Stimulated activated CD4-positive, alpha-beta T cell treated with anti-CD3 and anti-CD28 coated beads, Interleukin-4, amount 100 ng/mL, for 4 hours (primary cell): Measurements from ENCODE around the gene MKNK1.
"Not testable (repeated sequence)": the region's sequence is repeated elsewhere in the genome, so short reads cannot be mapped to it uniquely, and the experiment has no call there.

Experiments
- DNase-seq, 2 experiments: peaks; one replicate each; pipeline ENCODE4 v3.0.0-alpha.2; 2020

The MKNK1 gene

GRCh38 chr1:46603858-46604549, at the start of gene MKNK1:
Gene MKNK1 (minus strand): TSS chr1:46604268. CDS start chr1:46583327, 20,941 bp downstream.
- DNase-seq: peak; percentile 98 to 99

GRCh38 chr1:46653405-46653958, 49.4 kb upstream of the MKNK1 start:
- DNase-seq: no peak

DNA sequence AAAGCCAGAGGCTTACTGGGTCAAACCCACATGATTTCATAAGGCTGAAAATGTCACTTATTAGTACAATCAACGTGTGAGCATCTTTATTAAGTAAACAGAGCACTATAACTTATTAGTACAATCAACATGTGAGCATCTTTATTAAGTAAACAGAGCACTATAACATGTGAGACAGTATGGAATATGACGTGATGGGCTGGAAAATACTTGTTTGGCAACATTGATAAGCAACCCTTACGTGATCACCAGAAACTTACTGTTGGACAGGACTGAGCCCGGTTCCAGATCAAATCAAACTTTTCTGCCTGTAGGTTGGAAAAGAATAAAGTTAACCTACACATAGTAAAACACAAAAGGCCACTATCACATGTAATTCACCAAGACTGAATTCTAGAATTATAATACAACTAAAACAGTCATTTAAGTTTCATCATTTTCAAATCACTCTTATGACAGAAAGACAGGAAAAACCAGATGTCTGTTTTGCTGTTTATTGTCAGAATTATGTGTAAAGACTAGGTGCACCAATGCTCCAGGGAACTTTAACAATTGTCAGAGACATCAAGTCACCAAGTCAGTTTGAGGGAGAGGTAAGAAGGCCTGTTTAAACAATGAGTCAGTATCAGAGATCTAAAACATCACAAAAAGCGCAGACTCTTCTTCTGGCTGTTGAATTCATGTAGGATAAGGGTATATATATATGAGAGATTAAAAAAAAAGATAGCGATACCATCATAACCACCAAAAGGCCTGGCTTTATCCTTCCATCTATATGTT, 48.4 kb upstream of the MKNK1 start:
- no peak for DNase-seq

- not testable (repeated sequence) for DNase-seq
Measured at GRCh38 chr1:46651152-46651551, 47.1 kb upstream of the MKNK1 start.

DNA sequence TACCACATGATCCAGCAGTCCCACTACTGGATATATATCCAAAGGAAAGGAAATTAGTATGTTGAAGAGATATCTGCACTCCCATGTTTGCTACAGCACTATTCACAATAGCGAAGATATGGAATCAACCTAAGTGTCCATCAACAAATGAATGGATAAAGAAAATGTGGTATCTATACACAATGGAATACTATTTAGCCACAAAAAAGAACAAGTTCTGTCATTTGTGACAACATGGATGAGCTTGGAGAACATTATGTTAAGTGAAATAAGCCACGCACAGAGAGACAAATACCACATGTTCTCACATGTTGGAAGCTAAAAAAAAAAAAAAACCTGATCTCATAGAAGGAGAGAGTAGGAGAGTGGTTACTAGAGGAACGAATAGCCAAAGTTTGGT, 46.4 kb upstream of the MKNK1 start:
- no peak for DNase-seq

- no peak for DNase-seq
Measured at GRCh38 chr1:46649764-46650163, 45.7 kb upstream of the MKNK1 start.

- no peak for DNase-seq
Measured at GRCh38 chr1:46647611-46648010, 43.5 kb upstream of the MKNK1 start.

DNA sequence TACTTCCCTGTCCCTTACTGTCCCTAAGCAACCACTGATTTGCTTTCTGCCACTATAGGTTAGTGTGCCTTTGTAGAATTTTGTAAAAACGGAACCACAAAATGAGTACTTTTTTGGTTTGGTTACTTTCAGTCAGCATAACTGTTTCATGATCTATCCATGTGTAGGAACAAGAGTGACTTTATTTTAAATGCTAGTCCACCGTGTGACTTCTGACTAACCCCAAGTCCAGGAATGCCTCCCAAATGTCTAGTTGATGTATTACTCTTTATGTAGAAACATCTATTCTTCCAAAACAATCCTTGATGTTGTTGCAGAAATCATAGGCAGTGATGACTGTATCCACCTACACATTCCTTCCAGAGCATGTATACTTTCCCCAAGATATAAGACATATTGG, 42.8 kb upstream of the MKNK1 start:
- DNase-seq: no peak

DNA sequence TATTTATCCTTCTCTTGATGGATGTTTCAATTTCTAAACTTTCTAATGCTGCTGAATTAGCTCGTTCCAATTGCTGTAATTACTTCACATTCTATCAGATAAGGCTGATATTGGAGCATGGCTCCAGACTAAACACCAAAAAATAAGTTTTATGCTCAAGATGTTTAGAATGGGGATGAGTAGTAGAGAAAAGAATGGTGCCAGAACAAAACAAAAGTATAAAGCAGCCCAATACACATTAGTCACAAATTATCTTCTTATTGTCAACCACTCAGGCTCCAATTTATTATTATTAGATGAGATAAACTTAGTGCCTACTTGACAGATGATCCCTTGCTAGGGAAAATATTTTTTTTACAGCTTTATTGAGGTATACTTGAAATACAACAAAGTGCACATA, 42.3 kb upstream of the MKNK1 start:
- no peak for DNase-seq

- DNase-seq: no peak
Measured at GRCh38 chr1:46645815-46646214, 41.7 kb upstream of the MKNK1 start.

- no peak for DNase-seq
Measured at GRCh38 chr1:46643368-46643775, 39.3 kb upstream of the MKNK1 start.

GRCh38 chr1:46642115-46642680, 38.1 kb upstream of the MKNK1 start:
- DNase-seq: no peak

GRCh38 chr1:46639547-46639946, 35.5 kb upstream of the MKNK1 start:
- DNase-seq: no peak

GRCh38 chr1:46638921-46639320, 34.9 kb upstream of the MKNK1 start:
- DNase-seq: no peak

DNA sequence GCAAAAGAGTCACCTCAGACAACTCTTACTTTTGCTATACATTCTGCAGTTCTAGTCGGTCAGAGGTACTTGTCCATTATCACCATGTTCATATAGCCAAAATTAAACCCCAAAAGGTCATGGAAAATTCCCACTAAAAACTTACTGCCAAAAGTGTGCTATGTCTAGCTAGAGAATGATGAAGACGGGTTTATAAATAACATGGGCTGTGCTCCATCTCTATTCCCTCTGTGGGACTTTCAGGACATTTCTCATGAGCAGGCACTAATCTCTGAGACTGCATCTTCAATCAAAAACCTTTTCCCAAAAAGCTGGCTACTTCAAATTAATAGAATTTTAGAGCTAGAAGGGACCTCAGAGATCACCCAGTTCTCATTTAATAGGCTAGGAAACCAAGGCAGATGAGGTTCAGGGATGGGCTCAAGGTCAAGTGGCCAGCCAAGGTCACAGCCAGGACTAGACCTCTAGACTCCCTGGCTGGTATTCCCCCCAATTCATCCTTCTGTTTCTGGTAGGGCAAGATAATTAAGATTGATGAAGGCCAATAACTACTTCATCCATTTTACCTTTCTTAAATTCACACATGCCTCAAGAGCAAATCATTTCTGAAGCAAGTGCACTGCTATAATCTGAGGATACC, 33.5 kb upstream of the MKNK1 start:
- no peak for DNase-seq

DNA sequence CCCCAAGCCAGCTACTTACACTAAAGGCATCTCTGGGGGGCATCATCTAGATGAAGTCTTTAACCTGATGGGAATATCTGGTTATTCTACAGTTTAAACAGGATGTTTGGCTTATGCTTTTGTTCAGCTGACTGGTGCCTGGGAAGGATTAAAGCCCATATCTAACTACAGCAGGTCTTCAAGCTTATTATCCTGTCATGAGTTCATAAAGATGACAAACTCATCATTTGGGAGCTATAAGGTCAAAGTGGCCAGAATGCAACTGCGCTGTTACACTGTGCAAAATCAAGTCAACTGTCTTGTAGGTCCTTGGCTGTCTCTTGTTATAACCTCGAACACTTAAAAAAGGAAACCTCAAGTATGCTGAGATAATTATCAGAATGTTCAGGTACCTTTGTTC, 31.1 kb upstream of the MKNK1 start:
- DNase-seq: no peak

- no peak for DNase-seq
Measured at GRCh38 chr1:46630719-46631118, 26.7 kb upstream of the MKNK1 start.

GRCh38 chr1:46623743-46624644, 19.9 kb upstream of the MKNK1 start:
- no peak for DNase-seq

DNA sequence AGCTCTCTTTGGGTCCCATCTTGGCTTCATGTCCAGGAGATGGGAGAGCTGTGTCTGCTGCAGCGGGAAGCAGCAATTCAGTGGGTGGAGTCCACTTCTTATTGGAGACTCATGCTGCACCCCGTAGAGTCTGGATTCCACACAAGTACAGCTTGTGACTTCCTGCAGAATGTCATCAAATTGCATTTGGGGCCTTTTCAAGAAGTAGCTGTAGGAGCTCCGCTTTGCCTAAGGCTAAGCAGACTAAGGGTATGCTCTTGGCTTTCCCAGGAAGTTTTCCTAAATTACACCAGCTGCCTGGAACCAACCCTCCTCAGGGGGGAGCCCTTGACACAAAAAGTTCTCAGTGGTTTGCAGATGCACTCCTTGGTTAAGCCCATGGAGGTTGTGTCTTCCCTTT, 18.3 kb upstream of the MKNK1 start:
- DNase-seq: no peak

DNA sequence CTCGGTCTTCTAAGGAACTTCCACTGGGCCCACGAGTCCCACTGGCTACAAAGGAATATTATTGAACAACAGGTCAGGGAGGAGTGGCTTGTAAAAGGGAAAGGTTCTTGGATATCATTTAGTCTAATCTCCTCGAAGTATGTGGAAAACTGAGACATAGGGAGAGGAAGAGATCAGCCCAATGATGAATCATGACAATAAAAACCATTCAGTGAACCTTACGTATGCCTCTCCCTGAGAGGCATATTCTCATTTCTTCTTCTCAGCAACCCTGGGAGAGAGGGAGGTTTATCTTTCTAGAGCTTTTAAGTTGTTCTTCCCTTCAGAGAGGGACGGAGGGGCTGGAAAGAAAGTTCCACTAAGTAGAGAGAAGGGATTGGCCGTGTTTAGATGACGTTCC, 17.9 kb upstream of the MKNK1 start:
- DNase-seq: no peak

DNA sequence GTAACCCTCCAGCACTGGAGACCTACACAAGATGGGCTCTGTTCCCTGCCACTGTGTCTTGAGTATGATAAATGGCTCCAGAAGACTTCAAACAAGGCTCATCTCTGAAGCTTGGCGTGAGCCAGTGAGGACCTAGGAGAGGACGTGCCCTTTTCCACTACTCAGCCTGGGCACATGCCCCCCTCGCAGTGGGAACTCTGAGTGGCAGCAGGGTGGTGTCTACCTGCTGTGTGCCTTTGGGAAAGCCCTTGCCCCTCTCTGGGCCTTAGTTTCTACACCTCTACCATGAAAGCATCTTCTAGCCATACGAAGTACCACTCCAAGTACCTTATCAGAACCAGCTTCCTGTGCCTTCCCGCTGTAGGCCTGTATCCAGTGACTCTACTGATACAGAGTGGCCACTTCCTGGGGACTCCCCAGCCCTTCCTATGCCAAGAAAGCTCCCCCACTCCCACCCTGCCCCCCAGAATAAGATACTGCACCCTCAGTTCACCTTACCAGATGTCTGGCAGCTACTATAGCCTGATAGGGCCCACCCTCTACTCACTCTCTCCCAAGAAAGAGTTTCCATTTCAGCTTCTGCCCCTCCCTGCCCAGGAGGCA, 15.7 kb upstream of the MKNK1 start:
- DNase-seq: no peak
